PFSK-1 (cell line): Measurements from ENCODE around the gene HLCS.

Experiments
- FOXP2 ChIP-seq: optimal IDR thresholded peaks from 2 replicates; pipeline ENCODE3; 2011; ENCODE audit warnings: borderline replicate concordance, control low read depth, inconsistent platforms; ENCODE audit not compliant: insufficient read depth; ENCODE audit errors: extremely low read length, extremely low read depth
- POLR2AphosphoS5 ChIP-seq: IDR thresholded peaks from 2 replicates; pipeline ENCODE4 v1.6.1; 2012; ENCODE audit warnings: low read depth, mild to moderate bottlenecking, control low read depth, low read length, moderate library complexity
- SIN3A ChIP-seq: IDR thresholded peaks from 2 replicates; pipeline ENCODE4 v1.6.1; 2012; ENCODE audit warnings: mild to moderate bottlenecking, low read length, moderate library complexity, borderline replicate concordance; ENCODE audit not compliant: insufficient read depth
- TAF1 ChIP-seq: IDR thresholded peaks from 2 replicates; pipeline ENCODE4 v1.6.1; 2012; ENCODE audit warnings: low read length, control low read depth, borderline replicate concordance; ENCODE audit not compliant: insufficient read depth
- TF ChIP-seq, protein P1 (sequence below), 2 experiments: IDR thresholded peaks; 2 replicates each; pipeline versions ENCODE4 v1.6.1 to v1.8.0; 2011 to 2012; ENCODE audit warnings: low read depth in 2 of 2, low read length in 2 of 2, control low read depth in 1 of 2, inconsistent platforms in 1 of 2, mild to moderate bottlenecking in 1 of 2, moderate library complexity in 1 of 2; ENCODE audit not compliant: insufficient read depth in 1 of 2

Gene HLCS

DNA sequence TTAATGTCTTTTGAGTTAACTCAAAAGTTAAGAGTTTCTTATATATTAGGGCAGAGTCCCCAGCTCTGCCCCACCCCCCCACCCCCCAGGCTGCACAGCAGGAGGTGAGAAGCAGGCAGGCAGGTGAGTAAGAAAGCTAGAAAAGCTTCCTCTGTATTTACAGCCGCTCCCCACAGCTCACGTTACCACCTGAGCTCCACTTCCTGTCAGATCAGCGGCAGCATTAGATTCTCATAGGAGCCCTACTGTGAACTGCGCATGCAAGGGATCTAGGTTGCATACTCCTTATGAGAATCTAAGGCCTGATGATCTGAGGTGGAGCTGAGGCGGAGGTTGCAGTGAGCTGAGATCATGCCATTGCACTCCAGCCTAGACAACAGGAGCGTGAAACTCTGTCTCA, 185.6 kb downstream of the HLCS start:
- TF ChIP-seq POLR2AphosphoS5 (no peak), SIN3A (no peak), TAF1 (no peak)
- TF ChIP-seq, protein P1, sequence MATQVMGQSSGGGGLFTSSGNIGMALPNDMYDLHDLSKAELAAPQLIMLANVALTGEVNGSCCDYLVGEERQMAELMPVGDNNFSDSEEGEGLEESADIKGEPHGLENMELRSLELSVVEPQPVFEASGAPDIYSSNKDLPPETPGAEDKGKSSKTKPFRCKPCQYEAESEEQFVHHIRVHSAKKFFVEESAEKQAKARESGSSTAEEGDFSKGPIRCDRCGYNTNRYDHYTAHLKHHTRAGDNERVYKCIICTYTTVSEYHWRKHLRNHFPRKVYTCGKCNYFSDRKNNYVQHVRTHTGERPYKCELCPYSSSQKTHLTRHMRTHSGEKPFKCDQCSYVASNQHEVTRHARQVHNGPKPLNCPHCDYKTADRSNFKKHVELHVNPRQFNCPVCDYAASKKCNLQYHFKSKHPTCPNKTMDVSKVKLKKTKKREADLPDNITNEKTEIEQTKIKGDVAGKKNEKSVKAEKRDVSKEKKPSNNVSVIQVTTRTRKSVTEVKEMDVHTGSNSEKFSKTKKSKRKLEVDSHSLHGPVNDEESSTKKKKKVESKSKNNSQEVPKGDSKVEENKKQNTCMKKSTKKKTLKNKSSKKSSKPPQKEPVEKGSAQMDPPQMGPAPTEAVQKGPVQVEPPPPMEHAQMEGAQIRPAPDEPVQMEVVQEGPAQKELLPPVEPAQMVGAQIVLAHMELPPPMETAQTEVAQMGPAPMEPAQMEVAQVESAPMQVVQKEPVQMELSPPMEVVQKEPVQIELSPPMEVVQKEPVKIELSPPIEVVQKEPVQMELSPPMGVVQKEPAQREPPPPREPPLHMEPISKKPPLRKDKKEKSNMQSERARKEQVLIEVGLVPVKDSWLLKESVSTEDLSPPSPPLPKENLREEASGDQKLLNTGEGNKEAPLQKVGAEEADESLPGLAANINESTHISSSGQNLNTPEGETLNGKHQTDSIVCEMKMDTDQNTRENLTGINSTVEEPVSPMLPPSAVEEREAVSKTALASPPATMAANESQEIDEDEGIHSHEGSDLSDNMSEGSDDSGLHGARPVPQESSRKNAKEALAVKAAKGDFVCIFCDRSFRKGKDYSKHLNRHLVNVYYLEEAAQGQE (IDR thresholded peaks at IDR 0.05; ENCODE audit: insufficient read depth in 1 of 2, low read depth in 2 of 2, low read length in 2 of 2), result no peak

DNA sequence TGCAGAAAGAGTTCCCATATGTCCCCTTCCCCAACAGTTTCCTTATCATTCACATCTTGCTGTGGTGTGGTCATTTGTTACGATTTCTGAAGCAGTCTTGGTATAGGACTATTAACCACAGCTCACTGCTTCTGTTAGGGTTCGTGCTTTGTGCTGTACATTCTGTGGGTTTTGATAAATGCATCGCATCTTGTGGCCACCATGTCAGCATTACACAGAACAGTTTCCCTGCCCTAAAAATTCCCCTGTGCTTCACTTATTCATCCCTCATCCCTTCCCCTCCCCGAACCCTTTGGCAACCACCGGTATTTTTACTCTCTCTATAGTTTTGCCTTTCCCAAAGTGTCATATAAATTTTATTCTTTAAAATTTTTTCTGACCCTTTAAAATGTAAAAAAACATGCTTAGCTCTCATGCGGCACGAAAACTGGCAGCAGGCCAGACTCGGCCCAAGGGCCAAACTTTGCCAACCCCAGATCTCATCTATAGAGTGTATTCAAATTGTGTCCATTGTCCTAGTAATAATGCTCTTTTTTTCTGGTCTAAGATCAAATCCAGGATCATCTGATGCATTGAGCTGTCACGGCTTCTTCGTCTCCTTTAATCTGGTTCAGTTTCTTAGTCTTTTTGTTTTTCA, 189.4 kb downstream of the HLCS start:
- TF ChIP-seq, protein P1 (IDR thresholded peaks at IDR 0.05; ENCODE audit: insufficient read depth in 1 of 2, low read depth in 2 of 2, low read length in 2 of 2), result no peak
- TF ChIP-seq TAF1 (no peak), SIN3A (no peak), POLR2AphosphoS5 (no peak), FOXP2 (no peak)

DNA sequence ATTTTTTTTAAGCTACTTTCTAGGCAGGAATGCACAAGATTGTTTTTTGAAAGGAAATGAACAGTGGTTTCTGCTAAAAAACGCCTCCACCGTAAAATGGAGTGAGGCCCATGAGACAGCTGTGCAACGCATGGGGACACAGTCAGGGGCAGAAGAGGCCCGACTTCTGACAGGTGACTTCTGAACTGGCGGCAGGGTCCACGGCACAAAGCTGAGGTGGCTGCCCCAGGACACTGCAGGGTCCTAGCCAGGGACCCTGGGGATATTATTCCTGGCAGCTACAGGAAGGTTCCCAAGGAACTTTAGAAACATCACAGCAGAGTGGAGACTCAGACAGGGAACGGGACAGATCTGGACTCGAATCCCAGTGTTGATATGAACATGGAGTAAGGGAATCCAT, 192.5 kb downstream of the HLCS start:
- no peak for TF ChIP-seq SIN3A
- no peak for TF ChIP-seq POLR2AphosphoS5
- TF ChIP-seq FOXP2, result no peak
- TF ChIP-seq, protein P1 (IDR thresholded peaks at IDR 0.05; ENCODE audit: insufficient read depth in 1 of 2, low read depth in 2 of 2, low read length in 2 of 2), result no peak
- no peak for TF ChIP-seq TAF1

DNA sequence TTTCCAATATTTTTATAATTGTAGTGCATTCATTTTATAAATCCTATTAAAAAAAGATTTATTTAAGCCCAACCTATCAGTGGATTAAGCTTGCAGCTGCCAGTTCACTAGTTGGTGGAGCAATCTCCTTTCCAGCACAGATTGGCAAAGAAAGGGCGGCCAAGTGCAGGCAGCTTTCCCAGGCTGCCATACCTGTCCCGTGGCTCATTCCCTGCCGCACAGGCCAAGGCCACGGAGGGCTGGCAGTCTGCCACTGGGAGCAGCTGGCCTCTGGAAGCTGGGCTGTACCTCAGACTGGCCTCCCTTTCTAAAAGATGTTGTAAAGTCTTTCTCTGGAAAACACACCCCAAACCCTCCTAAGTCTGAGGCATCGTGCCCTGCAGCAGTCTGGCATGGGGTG, 193.4 kb downstream of the HLCS start:
- TF ChIP-seq POLR2AphosphoS5, result no peak
- no peak for TF ChIP-seq FOXP2
- TF ChIP-seq TAF1, result no peak
- TF ChIP-seq, protein P1 (IDR thresholded peaks at IDR 0.05; ENCODE audit: insufficient read depth in 1 of 2, low read depth in 2 of 2, low read length in 2 of 2), result no peak
- TF ChIP-seq SIN3A, result no peak

DNA sequence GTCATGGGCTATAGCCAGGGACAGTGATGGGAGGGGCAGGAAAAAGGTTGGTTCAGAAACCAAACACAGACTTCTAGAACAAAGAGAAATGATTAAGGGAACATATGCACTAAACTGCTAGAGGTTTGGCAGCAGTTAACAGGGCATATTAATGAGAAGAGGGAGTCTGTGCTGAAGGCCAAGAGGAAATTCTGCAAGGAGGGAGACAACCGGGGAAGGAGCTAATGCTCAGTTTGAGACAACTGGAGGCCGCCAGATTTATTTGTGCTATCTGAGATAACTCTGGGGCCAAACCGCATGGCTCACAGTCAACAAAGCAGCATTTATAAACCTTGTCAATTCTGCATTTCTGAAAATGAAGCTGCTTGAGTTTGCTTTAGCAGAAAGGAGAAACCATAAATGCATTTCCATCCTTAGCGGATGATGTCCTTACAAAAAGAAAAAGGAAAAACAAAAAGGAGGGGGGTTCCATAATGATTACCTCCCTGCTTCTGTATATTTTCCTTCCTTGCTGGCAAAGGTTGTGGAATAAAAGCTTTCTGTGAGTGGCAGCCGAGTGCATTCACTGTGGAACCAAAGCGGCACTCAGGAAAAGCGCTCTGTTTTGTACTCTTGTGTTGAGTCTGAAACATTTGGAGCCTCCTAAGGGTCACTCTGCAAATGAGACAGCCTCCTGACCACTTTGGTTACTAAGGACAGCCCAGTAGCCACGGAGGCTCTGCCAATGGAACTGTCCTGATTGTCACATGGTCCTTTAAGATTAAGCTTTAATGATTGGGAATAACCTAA, 197.2 kb downstream of the HLCS start:
- TF ChIP-seq SIN3A (no peak), FOXP2 (no peak), POLR2AphosphoS5 (no peak), TAF1 (no peak)
- TF ChIP-seq, protein P1 (IDR thresholded peaks at IDR 0.05; ENCODE audit: insufficient read depth in 1 of 2, low read depth in 2 of 2, low read length in 2 of 2), result no peak
